Measurements from ENCODE around the gene WDR91.
"Not testable (repeated sequence)": the region's sequence is repeated elsewhere in the genome, so short reads cannot be mapped to it uniquely, and the experiment has no call there.

The WDR91 gene

DNA sequence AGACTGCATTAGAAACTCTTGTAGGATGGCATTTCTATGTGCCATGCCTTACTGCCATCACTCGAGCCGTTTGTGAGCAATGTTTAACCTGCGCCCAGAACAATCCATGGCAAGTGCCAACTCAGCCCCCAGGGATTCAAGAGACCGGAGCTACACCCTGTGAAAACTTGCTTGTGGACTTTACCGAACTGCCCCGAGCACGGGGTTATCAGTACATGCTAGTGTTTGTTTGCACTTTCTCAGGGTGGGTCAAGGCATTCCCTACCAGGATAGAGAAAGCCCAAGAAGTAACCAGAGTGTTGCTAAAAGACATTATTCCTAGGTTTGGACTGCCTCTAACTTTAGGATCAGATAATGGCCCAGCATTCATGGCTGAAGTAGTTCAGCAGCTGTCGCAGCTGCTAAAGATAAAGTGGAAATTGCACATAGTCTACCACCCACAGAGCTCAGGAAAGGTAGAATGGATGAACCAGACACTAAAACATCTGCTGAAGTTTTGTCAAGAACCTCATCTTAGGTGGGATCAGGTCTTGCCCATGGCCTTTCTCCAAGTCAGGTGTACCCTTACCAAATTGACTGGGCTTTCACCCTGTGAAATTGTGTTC is 31.9 kb downstream of the WDR91 start:
- TF ChIP-seq, protein P1, sequence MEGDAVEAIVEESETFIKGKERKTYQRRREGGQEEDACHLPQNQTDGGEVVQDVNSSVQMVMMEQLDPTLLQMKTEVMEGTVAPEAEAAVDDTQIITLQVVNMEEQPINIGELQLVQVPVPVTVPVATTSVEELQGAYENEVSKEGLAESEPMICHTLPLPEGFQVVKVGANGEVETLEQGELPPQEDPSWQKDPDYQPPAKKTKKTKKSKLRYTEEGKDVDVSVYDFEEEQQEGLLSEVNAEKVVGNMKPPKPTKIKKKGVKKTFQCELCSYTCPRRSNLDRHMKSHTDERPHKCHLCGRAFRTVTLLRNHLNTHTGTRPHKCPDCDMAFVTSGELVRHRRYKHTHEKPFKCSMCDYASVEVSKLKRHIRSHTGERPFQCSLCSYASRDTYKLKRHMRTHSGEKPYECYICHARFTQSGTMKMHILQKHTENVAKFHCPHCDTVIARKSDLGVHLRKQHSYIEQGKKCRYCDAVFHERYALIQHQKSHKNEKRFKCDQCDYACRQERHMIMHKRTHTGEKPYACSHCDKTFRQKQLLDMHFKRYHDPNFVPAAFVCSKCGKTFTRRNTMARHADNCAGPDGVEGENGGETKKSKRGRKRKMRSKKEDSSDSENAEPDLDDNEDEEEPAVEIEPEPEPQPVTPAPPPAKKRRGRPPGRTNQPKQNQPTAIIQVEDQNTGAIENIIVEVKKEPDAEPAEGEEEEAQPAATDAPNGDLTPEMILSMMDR (IDR thresholded peaks at IDR 0.05; ENCODE audit: borderline replicate concordance, insufficient read depth, low read depth, low read length) = no peak
- H3K4me3 ChIP-seq (ENCODE audit: low read depth, low read length) = no peak overlapping the region

DNA sequence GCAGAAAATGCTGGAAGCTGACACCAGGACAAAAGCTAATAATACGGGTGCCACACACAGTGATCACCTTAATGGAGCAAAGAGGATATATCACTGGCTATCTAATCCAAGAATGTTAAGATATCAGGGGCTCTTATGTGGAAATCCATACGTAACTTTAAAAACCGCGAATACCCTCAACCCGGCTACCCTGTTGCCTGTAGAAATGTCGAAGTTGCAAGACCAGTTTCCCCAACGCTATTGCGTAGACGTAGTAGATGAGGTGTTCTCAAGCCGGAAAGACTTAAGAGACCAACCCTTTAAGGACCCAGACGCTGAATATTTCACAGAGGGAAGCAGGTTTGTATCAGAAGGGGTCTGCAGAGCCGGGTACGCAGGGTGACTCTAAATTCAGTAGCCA is 33.0 kb downstream of the WDR91 start:
- TF ChIP-seq, protein P1 (IDR thresholded peaks at IDR 0.05; ENCODE audit: borderline replicate concordance, insufficient read depth, low read depth, low read length) = no peak
- H3K4me3 ChIP-seq (ENCODE audit: low read depth, low read length) = no peak overlapping the region

DNA sequence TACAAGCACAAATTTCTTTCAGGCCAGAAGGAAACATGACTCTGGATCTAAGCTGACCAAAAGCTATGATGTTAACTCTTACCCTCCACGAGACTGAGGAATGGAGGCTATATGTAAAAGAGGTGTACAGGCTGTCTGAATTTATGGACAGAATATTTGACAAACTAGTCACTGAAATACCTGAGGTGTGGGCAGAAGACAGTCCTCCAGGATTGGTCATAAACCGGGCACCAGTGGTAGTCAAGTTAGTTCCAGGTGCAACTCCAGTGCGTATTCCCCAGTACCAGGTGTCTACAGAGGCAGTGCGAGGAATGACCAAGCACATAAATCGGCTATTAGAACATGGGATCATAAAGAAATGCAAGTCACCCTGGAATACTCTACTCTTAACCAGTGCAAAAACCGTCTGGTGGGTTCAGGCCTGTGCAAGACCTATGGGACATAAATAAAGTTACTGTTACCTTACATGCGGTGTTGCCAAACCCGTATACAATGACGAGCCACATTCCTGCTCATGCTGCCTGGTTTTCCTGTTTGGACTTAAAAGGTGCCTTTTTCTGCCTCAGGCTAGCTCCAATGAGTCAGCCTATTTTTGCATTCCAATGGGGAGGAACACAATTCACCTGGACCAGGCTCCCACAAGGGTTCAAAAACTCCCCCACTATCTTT is 34.2 kb downstream of the WDR91 start:
- TF ChIP-seq, protein P1 (IDR thresholded peaks at IDR 0.05; ENCODE audit: borderline replicate concordance, insufficient read depth, low read depth, low read length) = no peak
- H3K4me3 ChIP-seq (ENCODE audit: low read depth, low read length) = no peak overlapping the region

DNA sequence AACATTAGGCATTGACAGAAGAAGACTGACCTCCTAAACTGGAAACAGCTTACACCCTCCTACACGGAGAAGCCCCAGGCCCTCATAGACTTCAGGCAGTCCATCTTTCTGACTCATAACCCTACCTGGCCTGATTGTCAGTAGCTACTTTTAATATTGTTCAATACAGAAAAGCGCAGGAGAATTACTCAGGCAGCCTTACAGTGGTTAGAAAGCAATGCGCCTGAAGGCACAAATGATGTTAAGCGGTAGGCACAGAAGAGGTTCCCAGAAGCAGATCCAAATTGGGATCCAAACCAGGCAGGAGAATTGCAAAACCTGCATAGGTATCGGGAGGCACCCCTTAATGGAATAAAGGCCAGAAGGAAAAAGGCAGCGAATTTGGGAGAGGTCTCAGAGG is 35.4 kb downstream of the WDR91 start:
- H3K4me3 ChIP-seq (ENCODE audit: low read depth, low read length) = no peak overlapping the region
- TF ChIP-seq, protein P1 (IDR thresholded peaks at IDR 0.05; ENCODE audit: borderline replicate concordance, insufficient read depth, low read depth, low read length) = no peak

DNA sequence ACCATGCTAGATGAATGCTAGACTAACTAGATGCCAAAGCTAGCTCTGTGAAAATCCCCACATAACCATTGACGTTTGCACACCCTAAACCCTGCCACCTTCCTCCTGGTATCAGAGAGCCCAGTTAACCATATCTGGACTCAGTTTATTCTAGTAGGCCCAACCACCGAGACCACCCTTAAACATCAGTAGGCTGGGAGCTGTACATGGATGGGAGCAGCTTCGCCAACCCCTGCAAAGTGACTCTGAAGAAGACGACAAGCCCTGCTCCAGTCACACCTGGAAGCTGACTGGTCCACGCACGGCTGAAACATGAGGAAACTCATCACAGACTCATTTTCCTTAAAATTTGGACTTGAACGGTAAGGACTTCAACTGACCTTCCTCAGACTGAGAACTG is 36.4 kb downstream of the WDR91 start:
- TF ChIP-seq, protein P1 (IDR thresholded peaks at IDR 0.05; ENCODE audit: borderline replicate concordance, insufficient read depth, low read depth, low read length) = no peak
- no peak overlapping the region for H3K4me3 ChIP-seq (ENCODE audit: low read depth, low read length)

DNA sequence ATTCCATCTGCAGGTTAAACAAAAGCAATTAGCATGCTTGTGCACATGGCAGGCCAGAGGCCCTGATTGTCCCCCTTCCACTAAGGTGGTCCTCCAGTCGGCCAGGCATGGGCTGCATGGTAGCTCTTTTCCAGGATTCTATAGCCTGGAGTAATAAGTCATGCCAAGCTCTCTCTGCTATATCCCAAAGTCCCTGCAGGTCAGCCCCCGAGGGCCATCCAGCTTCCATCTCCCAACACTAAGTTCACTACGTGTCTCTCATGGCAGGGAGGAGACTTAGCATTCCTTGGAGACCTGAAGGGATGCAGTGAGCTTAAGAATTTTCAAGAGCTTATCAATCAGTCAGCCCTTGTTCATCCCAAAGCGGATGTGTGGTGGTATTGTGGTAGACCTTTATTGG is 37.4 kb downstream of the WDR91 start:
- not testable (repeated sequence) for H3K4me3 ChIP-seq (ENCODE audit: low read depth, low read length)

DNA sequence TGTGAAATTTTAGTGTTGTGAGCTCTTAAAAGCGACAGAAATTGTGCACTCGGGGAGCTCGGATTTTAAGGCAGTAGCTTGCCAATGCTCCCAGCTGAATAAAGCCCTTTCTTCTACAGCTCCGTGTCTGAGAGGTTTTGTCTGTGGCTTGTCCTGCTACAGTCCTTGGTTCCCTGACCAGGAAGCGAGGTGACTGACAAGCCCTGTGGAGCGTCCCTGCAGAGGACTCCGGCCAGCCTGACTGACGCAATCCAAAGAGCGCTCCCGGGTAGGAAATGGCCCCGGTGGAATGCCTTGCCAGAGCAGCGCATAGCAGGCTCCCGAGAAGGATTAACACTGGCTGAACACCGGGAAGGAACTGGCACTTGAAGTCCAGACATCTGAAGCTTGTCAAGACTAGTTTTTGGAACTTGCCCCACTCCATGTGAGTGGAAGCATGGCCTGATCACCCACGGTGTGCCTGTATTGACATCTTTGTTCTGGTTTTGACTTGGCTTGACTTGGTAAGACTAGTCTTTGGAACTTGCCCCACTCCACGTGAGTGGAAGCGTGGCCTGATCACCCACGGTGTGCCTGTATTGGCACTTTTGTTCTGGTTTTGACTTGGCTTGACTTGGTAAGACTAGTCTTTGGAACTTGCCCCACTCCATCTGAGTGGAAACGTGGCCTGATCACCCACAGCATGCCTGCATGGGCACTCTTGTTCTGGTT is 39.6 kb downstream of the WDR91 start:
- peak overlapping the region; percentile 30 for H3K4me3 ChIP-seq (ENCODE audit: low read depth, low read length)

DNA sequence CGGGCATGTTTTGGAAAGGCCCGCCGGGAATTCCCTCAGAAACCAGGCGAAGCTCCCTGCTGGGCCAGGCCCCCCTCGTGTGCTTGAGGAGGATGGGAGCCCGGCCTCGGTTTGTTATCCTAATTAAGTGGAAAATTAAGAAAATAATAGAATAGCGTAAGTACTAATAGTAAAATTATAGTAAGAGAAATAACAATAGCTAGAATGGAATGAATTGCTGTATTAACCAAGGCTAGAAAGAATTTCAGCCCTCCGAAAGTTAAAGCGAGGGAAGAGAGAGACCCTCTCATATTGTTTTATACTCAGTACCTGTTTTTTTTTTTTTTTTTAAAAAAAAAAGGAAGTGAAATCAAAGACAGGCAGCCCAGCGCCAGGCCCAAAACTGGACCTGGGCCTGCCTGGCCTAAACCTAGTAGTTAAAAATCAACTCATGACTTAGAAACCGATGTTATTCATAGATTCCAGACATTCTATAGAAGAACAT is 40.3 kb downstream of the WDR91 start:
- H3K4me3 ChIP-seq (ENCODE audit: low read depth, low read length) = peak overlapping the region; percentile 70
